ENCODE measurements around the gene COL4A4. TPM values are rescaled to one million over a fixed set of nuclear protein-coding genes. Genes with fewer than 3 reads are reported as not detected.

COL4A4 gene
- total RNA-seq, 5 donors from 2014 or later (not counting 1 experiment from before 2014, with no cell fraction given): 0.08 to 0.28 (median 0.20) TPM

DNA sequence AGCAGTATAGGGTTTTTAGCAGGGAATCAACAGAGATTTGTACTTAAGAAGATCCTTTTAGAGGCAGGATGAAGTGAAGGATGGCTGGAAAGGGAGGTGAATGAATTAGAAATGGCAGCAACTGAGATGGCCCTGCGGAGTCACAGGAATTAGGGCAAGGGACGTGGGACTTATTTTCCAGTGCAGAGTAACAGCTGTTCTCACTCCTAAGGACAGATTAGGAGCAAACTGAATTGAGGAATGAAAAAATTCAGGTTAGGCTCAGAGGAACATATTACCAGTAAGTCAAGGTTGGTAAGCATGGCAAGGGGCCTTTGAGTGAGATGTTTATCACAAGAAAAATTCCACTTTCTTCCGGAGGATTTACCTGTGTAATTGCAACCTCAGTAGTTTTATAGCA lies 34.9 kb upstream of the COL4A4 start:
- Mint-ChIP-seq H3K9me3 (no peaks in the 10 kb centered on the region), H3K4me3 (no peak overlapping the region), H3K4me1 (no peaks in the 10 kb centered on the region), H3K27me3 (peaks cover 0 to 4% of the 10 kb centered on the region in 2 donors), H3K27ac (no peak overlapping the region), H3K36me3 (no peaks in the 10 kb centered on the region)
- H3K4me3 ChIP-seq (ENCODE audit: control insufficient read depth in 1 of 2, extremely low read depth in 1 of 2, low read length in 1 of 2): no peak overlapping the region
- CTCF ChIA-PET: no interaction called here
- POLR2A ChIA-PET: no interaction called here
- no peaks in the 10 kb centered on the region for H3K36me3 ChIP-seq (ENCODE audit: control insufficient read depth in 2 of 2, extremely low read depth in 1 of 2, insufficient read depth in 1 of 2, low read length in 1 of 2)
- H3K4me1 ChIP-seq (ENCODE audit: control insufficient read depth in 1 of 2, extremely low read depth in 1 of 2, insufficient read depth in 2 of 2, low read length in 2 of 2): no peaks in the 10 kb centered on the region
- peaks cover 0 to 2% of the 10 kb centered on the region in 2 experiments for H3K27me3 ChIP-seq (replicated peaks in 1 of 2; ENCODE audit: control insufficient read depth in 2 of 2, extremely low read depth in 1 of 2, insufficient read depth in 2 of 2, low read length in 1 of 2)
- 55% methylated on average over 2 of the region's 3 CpGs for WGBS (ENCODE audit: insufficient coverage)
- DNase-seq (no peak), ATAC-seq (replicated peaks in 1 of 4) (no peak)
- no peak overlapping the region for H3K27ac ChIP-seq (ENCODE audit: low read length)
- no peaks in the 10 kb centered on the region for H3K9me3 ChIP-seq

GRCh38 chr2:227194219-227194618 lies 30.2 kb upstream of the COL4A4 start:
- H3K9me3 ChIP-seq: no peaks in the 10 kb centered on the region
- DNase-seq (no peak), ATAC-seq (replicated peaks in 1 of 4) (no peak)
- Mint-ChIP-seq H3K9me3 (no peaks in the 10 kb centered on the region), H3K27ac (no peak overlapping the region), H3K36me3 (no peaks in the 10 kb centered on the region), H3K4me3 (no peak overlapping the region), H3K27me3 (peaks cover 11 to 20% of the 10 kb centered on the region in 2 donors), H3K4me1 (no peaks in the 10 kb centered on the region)
- peaks cover 0 to 5% of the 10 kb centered on the region in 2 experiments for H3K27me3 ChIP-seq (replicated peaks in 1 of 2; ENCODE audit: control insufficient read depth in 2 of 2, extremely low read depth in 1 of 2, insufficient read depth in 2 of 2, low read length in 1 of 2)
- H3K36me3 ChIP-seq (ENCODE audit: control insufficient read depth in 2 of 2, extremely low read depth in 1 of 2, insufficient read depth in 1 of 2, low read length in 1 of 2): no peaks in the 10 kb centered on the region
- H3K4me3 ChIP-seq (ENCODE audit: control insufficient read depth in 1 of 2, extremely low read depth in 1 of 2, low read length in 1 of 2): no peak overlapping the region
- WGBS (ENCODE audit: insufficient coverage): no CpG with 5 or more reads among the region's 2 CpGs
- CTCF ChIA-PET: no interaction called here
- H3K4me1 ChIP-seq (ENCODE audit: control insufficient read depth in 1 of 2, extremely low read depth in 1 of 2, insufficient read depth in 2 of 2, low read length in 2 of 2): no peaks in the 10 kb centered on the region
- POLR2A ChIA-PET: no interaction called here
- no peak overlapping the region for H3K27ac ChIP-seq (ENCODE audit: low read length)

GRCh38 chr2:227192491-227192890 lies 28.5 kb upstream of the COL4A4 start:
- H3K27ac Mint-ChIP-seq: no peak overlapping the region
- ChIA-PET POLR2A (no interaction called here), CTCF (no interaction called here)
- Histone ChIP-seq H3K9me3 (no peaks in the 10 kb centered on the region), H3K36me3 (ENCODE audit: control insufficient read depth in 2 of 2, extremely low read depth in 1 of 2, insufficient read depth in 1 of 2, low read length in 1 of 2) (no peaks in the 10 kb centered on the region), H3K4me1 (ENCODE audit: control insufficient read depth in 1 of 2, extremely low read depth in 1 of 2, insufficient read depth in 2 of 2, low read length in 2 of 2) (no peaks in the 10 kb centered on the region), H3K4me3 (ENCODE audit: control insufficient read depth in 1 of 2, extremely low read depth in 1 of 2, low read length in 1 of 2) (no peak overlapping the region), H3K27ac (ENCODE audit: low read length) (no peak overlapping the region), H3K27me3 (replicated peaks in 1 of 2; ENCODE audit: control insufficient read depth in 2 of 2, extremely low read depth in 1 of 2, insufficient read depth in 2 of 2, low read length in 1 of 2) (peaks cover 0 to 5% of the 10 kb centered on the region in 2 experiments)
- H3K36me3 Mint-ChIP-seq: no peaks in the 10 kb centered on the region
- DNase-seq: no peak
- no peaks in the 10 kb centered on the region for H3K9me3 Mint-ChIP-seq
- H3K27me3 Mint-ChIP-seq: peaks cover 18 to 27% of the 10 kb centered on the region in 2 donors
- no CpG with 5 or more reads among the region's 3 CpGs for WGBS (ENCODE audit: insufficient coverage)
- no peaks in the 10 kb centered on the region for H3K4me1 Mint-ChIP-seq
- no peak overlapping the region for H3K4me3 Mint-ChIP-seq
- no peak for ATAC-seq (replicated peaks in 1 of 4)

DNA sequence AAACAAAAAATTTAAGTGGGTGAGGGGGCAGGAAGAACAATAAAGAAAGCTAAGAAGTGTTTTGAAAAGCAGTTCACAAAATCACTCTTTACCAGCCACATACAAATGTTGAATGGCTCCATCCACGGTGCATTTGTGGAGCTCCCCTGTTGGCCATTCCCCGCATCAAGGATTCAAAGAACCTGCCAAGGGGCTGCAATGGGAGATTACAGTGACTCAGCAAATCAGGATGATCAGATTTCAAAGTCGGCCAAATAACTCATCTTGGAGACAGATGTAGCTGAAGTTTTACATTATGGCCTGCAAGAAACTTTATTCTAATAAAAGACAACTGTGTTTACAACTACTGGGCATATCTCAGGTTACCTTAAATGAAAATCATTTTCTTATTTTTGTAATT lies 27.4 kb upstream of the COL4A4 start:
- CTCF ChIA-PET: no interaction called here
- no peak overlapping the region for H3K27ac Mint-ChIP-seq
- POLR2A ChIA-PET: no interaction called here
- H3K4me3 Mint-ChIP-seq: no peak overlapping the region
- Histone ChIP-seq H3K27ac (ENCODE audit: low read length) (no peak overlapping the region), H3K4me3 (ENCODE audit: control insufficient read depth in 1 of 2, extremely low read depth in 1 of 2, low read length in 1 of 2) (no peak overlapping the region), H3K27me3 (replicated peaks in 1 of 2; ENCODE audit: control insufficient read depth in 2 of 2, extremely low read depth in 1 of 2, insufficient read depth in 2 of 2, low read length in 1 of 2) (peaks cover 0 to 5% of the 10 kb centered on the region in 2 experiments), H3K36me3 (ENCODE audit: control insufficient read depth in 2 of 2, extremely low read depth in 1 of 2, insufficient read depth in 1 of 2, low read length in 1 of 2) (no peaks in the 10 kb centered on the region), H3K9me3 (no peaks in the 10 kb centered on the region), H3K4me1 (ENCODE audit: control insufficient read depth in 1 of 2, extremely low read depth in 1 of 2, insufficient read depth in 2 of 2, low read length in 2 of 2) (no peaks in the 10 kb centered on the region)
- no peaks in the 10 kb centered on the region for H3K9me3 Mint-ChIP-seq
- 68% methylated on average over 2 of the region's 3 CpGs for WGBS (ENCODE audit: insufficient coverage)
- no peak for ATAC-seq (replicated peaks in 1 of 4)
- no peaks in the 10 kb centered on the region for H3K4me1 Mint-ChIP-seq
- H3K27me3 Mint-ChIP-seq: peaks cover 22 to 36% of the 10 kb centered on the region in 2 donors
- H3K36me3 Mint-ChIP-seq: no peaks in the 10 kb centered on the region
- DNase-seq: no peak

DNA sequence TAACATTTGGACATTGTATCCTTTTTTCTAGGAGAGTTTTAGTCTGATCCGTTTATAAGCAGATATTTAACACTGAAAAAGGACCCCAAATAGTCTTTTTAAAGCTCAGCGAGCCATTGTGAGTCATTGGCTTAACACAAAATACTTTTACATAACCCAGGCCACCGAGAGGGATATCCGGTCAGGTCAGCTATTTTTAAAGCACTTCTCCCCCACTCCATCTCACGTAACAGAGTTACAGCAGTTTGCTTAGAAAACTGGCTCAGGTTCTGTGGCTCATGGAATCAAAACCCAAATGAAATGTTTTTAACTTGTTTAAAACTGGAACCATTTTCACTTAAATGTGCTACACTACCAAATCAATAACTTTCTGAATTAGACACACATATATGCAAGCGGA lies 24.3 kb upstream of the COL4A4 start:
- no peak overlapping the region for H3K4me3 ChIP-seq (ENCODE audit: control insufficient read depth in 1 of 2, extremely low read depth in 1 of 2, low read length in 1 of 2)
- Mint-ChIP-seq H3K36me3 (no peaks in the 10 kb centered on the region), H3K27me3 (peaks cover 28 to 43% of the 10 kb centered on the region in 2 donors), H3K27ac (no peak overlapping the region), H3K9me3 (no peaks in the 10 kb centered on the region), H3K4me1 (no peaks in the 10 kb centered on the region), H3K4me3 (no peak overlapping the region)
- no peaks in the 10 kb centered on the region for H3K36me3 ChIP-seq (ENCODE audit: control insufficient read depth in 2 of 2, extremely low read depth in 1 of 2, insufficient read depth in 1 of 2, low read length in 1 of 2)
- WGBS (ENCODE audit: insufficient coverage): 54% methylated on average over 4 of the region's 6 CpGs
- DNase-seq: no peak
- peaks cover 0 to 2% of the 10 kb centered on the region in 2 experiments for H3K27me3 ChIP-seq (replicated peaks in 1 of 2; ENCODE audit: control insufficient read depth in 2 of 2, extremely low read depth in 1 of 2, insufficient read depth in 2 of 2, low read length in 1 of 2)
- ChIA-PET POLR2A (no interaction called here), CTCF (interaction anchor here in 1 of 2 donors (0.7 kb wide), 1 partner anchor 292 kb away, joined by 4 read pairs; no protein-coding TSS in a partner anchor)
- no peaks in the 10 kb centered on the region for H3K4me1 ChIP-seq (ENCODE audit: control insufficient read depth in 1 of 2, extremely low read depth in 1 of 2, insufficient read depth in 2 of 2, low read length in 2 of 2)
- H3K9me3 ChIP-seq: no peaks in the 10 kb centered on the region
- H3K27ac ChIP-seq (ENCODE audit: low read length): no peak overlapping the region
- ATAC-seq (replicated peaks in 1 of 4): no peak

DNA sequence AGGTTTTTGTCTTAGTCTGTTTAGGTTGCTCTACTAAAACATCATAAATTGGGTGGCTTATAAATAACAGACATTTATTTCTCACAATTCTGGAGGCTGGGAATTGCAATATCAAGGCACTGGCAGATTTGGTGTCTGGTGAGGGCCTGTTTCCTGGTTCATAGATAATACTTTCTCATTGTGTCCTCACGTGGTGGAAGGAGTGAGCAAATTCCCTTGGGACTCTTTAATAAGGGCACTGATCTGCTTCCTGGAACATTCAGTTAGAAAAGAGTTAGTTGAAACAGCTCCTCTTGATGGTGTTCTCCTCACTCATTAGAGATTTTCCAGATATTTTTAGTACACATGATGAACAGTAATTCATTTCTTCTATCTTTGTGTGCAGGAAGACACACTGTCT lies 22.7 kb upstream of the COL4A4 start:
- no peak overlapping the region for H3K27ac ChIP-seq (ENCODE audit: low read length)
- no peaks in the 10 kb centered on the region for H3K36me3 ChIP-seq (ENCODE audit: control insufficient read depth in 2 of 2, extremely low read depth in 1 of 2, insufficient read depth in 1 of 2, low read length in 1 of 2)
- H3K4me1 ChIP-seq (ENCODE audit: control insufficient read depth in 1 of 2, extremely low read depth in 1 of 2, insufficient read depth in 2 of 2, low read length in 2 of 2): no peaks in the 10 kb centered on the region
- ATAC-seq (replicated peaks in 1 of 4): no peak
- Mint-ChIP-seq H3K4me1 (no peaks in the 10 kb centered on the region), H3K36me3 (no peaks in the 10 kb centered on the region), H3K27me3 (peaks cover 31 to 39% of the 10 kb centered on the region in 2 donors), H3K27ac (no peak overlapping the region), H3K4me3 (no peak overlapping the region), H3K9me3 (no peaks in the 10 kb centered on the region)
- no peak for DNase-seq
- CTCF ChIA-PET: interaction anchor here in 1 of 2 donors (0.6 kb wide), 1 partner anchor 18 kb away, joined by 6 read pairs; no protein-coding TSS in a partner anchor
- H3K9me3 ChIP-seq: no peaks in the 10 kb centered on the region
- POLR2A ChIA-PET: no interaction called here
- peaks cover 0 to 2% of the 10 kb centered on the region in 2 experiments for H3K27me3 ChIP-seq (replicated peaks in 1 of 2; ENCODE audit: control insufficient read depth in 2 of 2, extremely low read depth in 1 of 2, insufficient read depth in 2 of 2, low read length in 1 of 2)
- H3K4me3 ChIP-seq (ENCODE audit: control insufficient read depth in 1 of 2, extremely low read depth in 1 of 2, low read length in 1 of 2): no peak overlapping the region
- no CpG with 5 or more reads among the region's 1 CpG for WGBS (ENCODE audit: insufficient coverage)

GRCh38 chr2:227185615-227186232 lies 21.7 kb upstream of the COL4A4 start:
- Mint-ChIP-seq H3K27me3 (peaks cover 27 to 35% of the 10 kb centered on the region in 2 donors), H3K9me3 (no peaks in the 10 kb centered on the region), H3K27ac (no peak overlapping the region), H3K36me3 (no peaks in the 10 kb centered on the region), H3K4me3 (no peak overlapping the region), H3K4me1 (no peaks in the 10 kb centered on the region)
- Histone ChIP-seq H3K36me3 (ENCODE audit: control insufficient read depth in 2 of 2, extremely low read depth in 1 of 2, insufficient read depth in 1 of 2, low read length in 1 of 2) (no peaks in the 10 kb centered on the region), H3K4me1 (ENCODE audit: control insufficient read depth in 1 of 2, extremely low read depth in 1 of 2, insufficient read depth in 2 of 2, low read length in 2 of 2) (no peaks in the 10 kb centered on the region), H3K4me3 (ENCODE audit: control insufficient read depth in 1 of 2, extremely low read depth in 1 of 2, low read length in 1 of 2) (no peak overlapping the region), H3K9me3 (no peaks in the 10 kb centered on the region), H3K27me3 (replicated peaks in 1 of 2; ENCODE audit: control insufficient read depth in 2 of 2, extremely low read depth in 1 of 2, insufficient read depth in 2 of 2, low read length in 1 of 2) (no peaks in the 10 kb centered on the region), H3K27ac (ENCODE audit: low read length) (no peak overlapping the region)
- DNase-seq: no peak
- WGBS (ENCODE audit: insufficient coverage): 70% methylated on average over 2 of the region's 6 CpGs
- CTCF ChIA-PET: no interaction called here
- POLR2A ChIA-PET: no interaction called here
- no peak for ATAC-seq (replicated peaks in 1 of 4)

Data from T-cell (primary cell).